Large intestine (tissue), 3 donors: ENCODE measurements around the gene LSM7. TPM values are rescaled to one million over a fixed set of nuclear protein-coding genes. Genes with fewer than 3 reads are reported as not detected.

ENCODE experiments used
- DNase-seq, 2 donors: peaks; one replicate each; pipeline versions ENCODE4 v3.0.0 to v3.0.0-alpha.2; 2013
- H3K27ac ChIP-seq: one replicate; pipeline ENCODE4 v1.5.1; 2013; ENCODE audit warnings: low read length
- H3K27me3 ChIP-seq: 2 replicates; pipeline ENCODE4 v1.6.1; 2013; ENCODE audit warnings: low read length; ENCODE audit not compliant: control insufficient read depth, insufficient read depth
- H3K36me3 ChIP-seq: 2 replicates; pipeline ENCODE4 v1.6.1; 2013; ENCODE audit warnings: low read length; ENCODE audit not compliant: control insufficient read depth, insufficient read depth
- H3K4me1 ChIP-seq: one replicate; pipeline ENCODE4 v1.6.1; 2013; ENCODE audit warnings: low read length; ENCODE audit not compliant: control insufficient read depth, insufficient read depth
- H3K4me3 ChIP-seq: one replicate; pipeline ENCODE4 v1.5.1; 2013; ENCODE audit warnings: low read length
- H3K9me3 ChIP-seq: one replicate; pipeline ENCODE4 v1.6.1; 2013; ENCODE audit warnings: mild to moderate bottlenecking, low read depth, low read length, moderate library complexity; ENCODE audit not compliant: control insufficient read depth
- WGBS: methylation state at CpG from one replicate; pipeline ENCODE4 v1.1.5; 2013; ENCODE audit warnings: low lambda C conversion rate; ENCODE audit not compliant: insufficient coverage; 5-methylcytosine and 5-hydroxymethylcytosine counted together
- polyA plus RNA-seq: library from polyadenylated mRNA; unstranded; fragments of 120-200 nt; gene quantifications from one replicate; pipeline ENCODE4 v1.2.1, GENCODE V29; 2013

The LSM7 gene
- polyA plus RNA-seq, 1 donor = 152 TPM

DNA sequence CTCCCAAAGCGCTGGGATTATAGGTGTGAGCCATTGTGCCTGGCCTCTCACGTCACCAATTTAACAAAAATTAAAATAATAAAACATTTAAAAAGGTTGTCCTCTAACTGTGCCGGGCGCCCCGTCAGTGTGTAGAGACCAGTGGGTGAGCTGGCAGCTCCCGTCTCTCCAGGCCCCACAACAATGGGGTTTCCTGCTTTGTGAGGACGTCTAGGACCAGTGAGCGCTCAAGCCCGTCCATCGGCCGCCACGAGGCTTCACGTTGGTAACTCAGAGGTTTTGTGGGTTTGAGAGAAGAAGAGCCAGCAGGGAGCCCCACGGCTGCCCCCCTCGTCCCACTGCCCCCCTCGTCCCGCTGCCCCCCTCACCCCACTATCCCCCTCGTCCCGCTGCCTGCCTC is 4.7 kb downstream of the LSM7 start:
- Histone ChIP-seq H3K27ac (no peak overlapping the region), H3K27me3 (no peaks in the 10 kb centered on the region), H3K36me3 (peaks cover 38% of the 10 kb centered on the region), H3K4me3 (no peak overlapping the region), H3K9me3 (no peaks in the 10 kb centered on the region), H3K4me1 (no peaks in the 10 kb centered on the region)
- DNase-seq = no peak
- no CpG with 5 or more reads among the region's 19 CpGs for WGBS

DNA sequence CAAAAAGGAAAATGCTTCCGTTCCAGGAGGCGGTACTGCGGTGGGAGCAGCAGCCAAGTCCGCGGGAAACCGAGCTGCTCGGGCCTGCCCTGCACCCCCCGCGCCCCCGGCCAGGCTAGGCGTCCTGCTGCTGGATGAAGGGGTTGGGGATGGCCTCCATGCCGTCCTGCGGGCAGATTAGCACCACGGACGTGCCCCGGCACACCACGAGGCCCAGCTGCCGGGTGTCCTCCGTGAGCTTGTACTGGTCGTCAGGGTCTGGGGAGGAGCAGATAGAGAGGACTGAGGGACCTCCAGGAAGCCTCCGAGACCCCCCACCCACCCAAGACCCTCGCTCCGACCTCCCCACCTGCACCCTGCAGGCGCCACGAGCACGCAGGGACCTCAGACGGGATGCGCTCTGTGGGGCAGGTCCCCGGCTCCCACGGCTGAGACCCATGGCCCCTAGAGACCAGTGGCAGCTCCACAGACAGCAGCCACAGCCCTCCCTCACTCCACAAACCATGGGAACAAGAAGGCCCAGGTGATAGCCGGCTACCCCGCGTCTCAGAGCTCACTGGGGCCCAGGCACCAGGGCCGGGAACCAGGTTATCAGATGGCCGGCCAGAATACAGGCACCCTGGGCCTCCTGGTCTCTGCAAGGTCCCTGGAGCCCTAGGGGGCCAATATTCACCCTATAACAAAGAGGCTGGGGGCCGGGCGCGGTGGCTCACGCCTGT is 6.7 kb downstream of the LSM7 start:
- no CpG with 5 or more reads among the region's 39 CpGs for WGBS
- Histone ChIP-seq H3K27me3 (no peaks in the 10 kb centered on the region), H3K27ac (no peak overlapping the region), H3K4me3 (no peak overlapping the region), H3K4me1 (no peaks in the 10 kb centered on the region), H3K9me3 (no peaks in the 10 kb centered on the region), H3K36me3 (peaks cover 36% of the 10 kb centered on the region)
- DNase-seq = no peak

DNA sequence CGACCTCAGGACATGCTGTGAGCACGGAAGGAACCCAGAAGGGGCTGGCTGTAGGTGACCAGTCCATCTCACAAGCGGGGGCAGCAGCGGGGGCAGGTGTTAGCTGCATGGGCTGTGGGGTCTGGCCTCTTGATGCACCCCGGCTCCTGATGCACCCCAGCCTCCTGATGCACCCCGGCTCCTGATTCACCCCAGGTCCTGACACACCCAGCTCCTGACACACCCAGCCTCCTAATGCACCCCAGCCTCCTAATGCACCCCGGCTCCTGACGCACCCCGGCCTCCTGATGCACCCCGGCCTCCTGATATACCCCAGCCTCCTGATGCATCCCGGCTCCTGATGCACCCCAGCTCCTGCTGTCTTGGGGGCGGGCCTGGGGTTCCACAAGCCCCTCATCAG is 7.4 kb downstream of the LSM7 start:
- H3K27ac ChIP-seq = no peak overlapping the region
- no peak for DNase-seq
- no CpG with 5 or more reads among the region's 12 CpGs for WGBS
- no peaks in the 10 kb centered on the region for H3K4me1 ChIP-seq
- H3K36me3 ChIP-seq = peaks cover 34% of the 10 kb centered on the region
- no peak overlapping the region for H3K4me3 ChIP-seq
- H3K27me3 ChIP-seq = no peaks in the 10 kb centered on the region
- peaks cover 1% of the 10 kb centered on the region for H3K9me3 ChIP-seq

DNA sequence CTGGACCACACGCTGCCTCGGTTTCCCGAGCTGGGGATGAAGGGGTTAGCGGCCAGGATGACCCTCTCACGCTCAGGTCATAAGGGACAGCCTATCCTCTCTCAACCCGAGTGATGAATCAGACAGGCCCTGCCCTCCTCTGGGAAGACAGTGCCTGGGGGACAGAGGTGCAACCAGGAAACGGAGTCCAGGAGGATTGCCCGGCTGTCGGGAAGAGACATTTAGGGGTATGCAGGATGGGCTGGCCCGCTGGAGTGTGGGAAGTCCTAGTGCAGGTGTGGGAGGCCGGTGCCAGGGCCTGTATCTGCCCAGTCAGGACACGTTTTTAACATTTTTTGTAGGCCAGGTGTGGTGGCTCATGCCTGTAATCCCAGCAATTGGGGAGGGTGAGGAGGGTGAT is 8.3 kb downstream of the LSM7 start:
- Histone ChIP-seq H3K27me3 (no peaks in the 10 kb centered on the region), H3K36me3 (peaks cover 28% of the 10 kb centered on the region), H3K4me1 (no peaks in the 10 kb centered on the region), H3K27ac (no peak overlapping the region), H3K9me3 (peaks cover 2% of the 10 kb centered on the region), H3K4me3 (no peak overlapping the region)
- no CpG with 5 or more reads among the region's 12 CpGs for WGBS
- no peak for DNase-seq

DNA sequence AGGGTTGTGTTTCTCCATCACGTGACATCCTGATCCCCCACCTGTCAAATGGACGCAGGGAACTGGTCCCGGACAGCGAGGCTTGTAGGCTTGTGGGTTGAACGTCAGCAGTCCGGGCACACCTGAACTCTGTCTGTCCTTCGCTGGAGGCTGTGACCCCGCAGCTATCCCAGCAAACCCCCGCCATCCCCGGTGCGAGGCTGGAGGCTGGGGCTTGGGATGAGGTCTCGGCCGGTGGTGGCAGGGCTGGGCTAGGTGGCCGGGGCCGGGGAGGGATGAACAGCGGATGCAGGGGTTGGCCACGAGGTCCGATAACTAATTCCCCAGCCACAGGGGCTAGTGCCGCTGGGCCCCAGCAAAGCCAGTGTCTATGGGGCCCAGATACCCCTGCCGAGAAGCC is 8.8 kb downstream of the LSM7 start:
- H3K27ac ChIP-seq = no peak overlapping the region
- no peak for DNase-seq
- no peaks in the 10 kb centered on the region for H3K27me3 ChIP-seq
- H3K36me3 ChIP-seq = peaks cover 23% of the 10 kb centered on the region
- H3K4me3 ChIP-seq = no peak overlapping the region
- H3K4me1 ChIP-seq = no peaks in the 10 kb centered on the region
- peaks cover 2% of the 10 kb centered on the region for H3K9me3 ChIP-seq
- WGBS = no CpG with 5 or more reads among the region's 20 CpGs

DNA sequence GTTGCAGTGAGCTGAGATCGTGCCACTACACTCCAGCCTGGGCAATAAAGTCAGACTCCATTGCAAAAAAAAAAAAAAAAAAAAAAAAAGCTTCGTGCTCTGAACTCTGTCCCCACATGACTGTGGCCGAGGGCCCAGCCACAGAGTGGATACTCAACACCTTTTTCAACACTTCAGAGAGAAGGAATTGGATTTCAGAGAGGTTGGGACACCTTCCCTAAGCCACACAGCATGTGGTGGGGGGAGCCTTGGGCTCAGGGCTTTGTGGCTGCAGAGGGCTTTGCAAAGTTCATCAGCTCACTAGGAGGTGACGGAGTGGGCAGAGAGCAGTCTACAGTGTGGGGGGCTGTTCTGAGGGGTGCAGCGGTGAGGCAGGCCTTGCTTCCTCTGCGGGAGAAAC is 9.5 kb downstream of the LSM7 start:
- Histone ChIP-seq H3K9me3 (peaks cover 2% of the 10 kb centered on the region), H3K27me3 (no peaks in the 10 kb centered on the region), H3K27ac (no peak overlapping the region), H3K4me3 (no peak overlapping the region), H3K36me3 (peaks cover 17% of the 10 kb centered on the region), H3K4me1 (no peaks in the 10 kb centered on the region)
- DNase-seq = no peak
- no CpG with 5 or more reads among the region's 6 CpGs for WGBS

DNA sequence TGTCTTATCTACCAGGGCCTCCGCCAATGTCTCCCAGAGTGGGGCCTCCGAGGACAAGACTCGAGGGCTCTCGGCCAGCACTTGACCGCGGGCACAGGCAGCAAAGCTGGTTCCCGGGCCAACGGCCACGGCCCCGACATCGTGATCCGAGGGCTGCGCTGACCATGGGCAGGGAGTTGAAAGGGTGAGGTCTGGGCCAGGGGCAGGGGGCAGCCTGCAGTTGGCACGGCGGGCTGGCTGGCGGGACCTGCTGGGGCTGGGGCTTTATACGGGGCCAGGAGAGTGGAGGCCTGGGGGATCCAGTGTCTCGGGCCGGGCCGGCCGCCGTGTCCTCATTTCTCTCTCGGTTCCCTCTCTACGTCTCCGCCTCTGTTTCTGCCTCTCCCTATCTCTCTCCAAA is 10.6 kb downstream of the LSM7 start:
- H3K36me3 ChIP-seq = peaks cover 9% of the 10 kb centered on the region
- H3K4me1 ChIP-seq = no peaks in the 10 kb centered on the region
- DNase-seq = no peak
- H3K27me3 ChIP-seq = peaks cover 5% of the 10 kb centered on the region
- no peak overlapping the region for H3K4me3 ChIP-seq
- H3K9me3 ChIP-seq = peaks cover 2% of the 10 kb centered on the region
- H3K27ac ChIP-seq = no peak overlapping the region
- WGBS = 86% methylated on average over 6 of the region's 25 CpGs

DNA sequence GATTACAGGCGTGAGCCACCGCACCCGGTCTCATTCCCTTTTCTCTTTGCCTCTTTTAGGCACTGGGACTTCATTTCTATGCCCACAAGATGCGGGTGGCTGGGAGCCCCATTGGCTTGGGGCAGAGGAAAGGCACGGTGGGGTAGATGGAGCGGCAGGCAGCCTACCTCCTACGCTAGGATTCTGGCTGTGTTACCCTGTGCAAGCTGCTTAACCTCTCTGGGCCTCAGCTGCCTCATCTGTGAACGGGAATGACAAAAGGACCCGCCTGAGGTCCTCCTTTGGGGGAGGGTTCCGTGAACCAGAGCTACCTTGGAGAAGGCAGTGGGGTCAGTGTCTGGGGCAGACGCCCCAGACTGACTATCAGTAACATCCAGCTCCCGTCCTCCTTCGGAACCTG is 11.1 kb downstream of the LSM7 start:
- DNase-seq = no peak

DNA sequence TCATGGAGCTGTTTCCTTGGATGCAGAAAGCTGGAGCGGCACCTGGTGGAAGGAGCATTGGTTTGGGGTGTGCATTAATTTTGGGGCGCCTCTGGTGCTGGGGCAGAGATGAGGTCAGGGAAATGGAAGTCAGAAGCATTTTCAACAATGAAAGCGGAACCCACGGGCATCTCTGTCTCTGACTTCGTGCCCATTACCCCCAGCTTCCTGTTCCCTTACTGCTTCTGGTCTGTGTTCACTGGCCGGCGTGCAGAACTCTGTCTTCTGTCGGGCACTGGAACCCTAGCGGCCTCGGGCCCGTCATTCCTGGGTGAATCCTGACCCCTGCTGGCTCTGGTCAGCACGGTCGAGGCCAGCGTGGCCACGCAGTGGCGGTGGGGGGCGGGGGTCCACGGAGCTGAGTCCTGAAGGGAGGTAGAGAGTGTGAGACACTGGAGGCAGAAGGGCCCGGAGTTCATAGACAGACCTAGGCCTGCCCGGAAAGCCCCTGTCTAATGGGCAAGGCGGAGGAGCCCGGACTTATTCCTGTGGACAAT is 12.5 kb downstream of the LSM7 start:
- Histone ChIP-seq H3K27ac (no peak overlapping the region), H3K4me3 (no peak overlapping the region), H3K36me3 (peaks cover under 1% of the 10 kb centered on the region), H3K9me3 (peaks cover 5% of the 10 kb centered on the region), H3K27me3 (peaks cover 13% of the 10 kb centered on the region), H3K4me1 (no peaks in the 10 kb centered on the region)
- WGBS = no CpG with 5 or more reads among the region's 22 CpGs
- DNase-seq = peak in 1 of 2 donors; percentile 34

More for the DNA sequence above, 11.1 kb downstream of the LSM7 start:
- no CpG with 5 or more reads among the region's 13 CpGs for WGBS
- Histone ChIP-seq H3K36me3 (peaks cover 7% of the 10 kb centered on the region), H3K4me3 (no peak overlapping the region), H3K27ac (no peak overlapping the region), H3K4me1 (no peaks in the 10 kb centered on the region), H3K9me3 (peaks cover 5% of the 10 kb centered on the region), H3K27me3 (peaks cover 10% of the 10 kb centered on the region)

DNA sequence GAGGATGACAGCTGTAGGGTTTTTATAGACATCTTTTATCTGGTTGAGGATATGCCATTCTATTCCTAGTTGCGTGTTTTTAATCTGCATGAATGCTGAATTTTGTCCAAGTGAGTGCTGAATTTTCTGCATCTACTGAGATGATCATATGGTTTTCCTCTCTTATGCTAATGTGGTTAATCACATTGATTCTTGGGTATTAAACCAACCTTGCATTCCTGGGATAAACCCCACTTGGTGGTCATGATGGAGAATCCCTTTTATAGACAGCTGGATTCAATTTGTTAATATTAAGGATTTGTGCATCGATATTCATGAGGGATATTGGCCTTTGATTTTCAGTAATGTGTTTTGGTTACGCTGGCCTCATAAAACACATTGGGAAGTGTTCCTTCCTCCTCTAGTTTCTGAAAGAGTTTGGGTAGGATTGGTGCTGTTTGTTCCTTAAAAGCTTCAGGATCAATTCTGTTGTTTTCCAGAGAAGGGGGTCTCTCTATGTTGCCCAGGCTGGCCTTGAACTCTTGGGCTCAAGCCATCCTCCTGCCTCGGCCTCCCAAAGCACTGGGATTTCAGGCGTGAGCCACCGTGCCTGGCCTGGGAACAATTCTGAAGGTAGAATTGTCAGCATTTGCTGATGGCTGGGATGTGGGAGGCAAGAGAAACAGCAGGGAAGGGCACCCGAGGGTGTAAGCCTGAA is 13.1 kb downstream of the LSM7 start:
- H3K36me3 ChIP-seq = no peaks in the 10 kb centered on the region
- no peak overlapping the region for H3K27ac ChIP-seq
- no peak for DNase-seq
- peaks cover 5% of the 10 kb centered on the region for H3K9me3 ChIP-seq
- no CpG with 5 or more reads among the region's 7 CpGs for WGBS
- no peaks in the 10 kb centered on the region for H3K4me1 ChIP-seq
- H3K4me3 ChIP-seq = no peak overlapping the region
- peaks cover 17% of the 10 kb centered on the region for H3K27me3 ChIP-seq
